HepG2 (cell line): ENCODE results near the gene MEGF6.

ENCODE experiments used
- ARID2 ChIP-seq: sonication (generic); formaldehyde crosslinking; IDR thresholded peaks from 2 replicates; pipeline ENCODE4 v1.8.1; 2022; ENCODE audit warnings: mild to moderate bottlenecking, missing genetic modification reagents, borderline replicate concordance
- HDAC2 ChIP-seq: sonication (generic); formaldehyde crosslinking; IDR thresholded peaks from 2 replicates; pipeline ENCODE4 v1.4.0; 2020; ENCODE audit warnings: missing genetic modification reagents
- NBN ChIP-seq: fragments of 450-650 bp; conservative IDR thresholded peaks from 2 replicates; pipeline ENCODE4 v1.6.1; 2017
- POLR2AphosphoS5 ChIP-seq: IDR thresholded peaks from 2 replicates; pipeline ENCODE4 v1.6.1; 2012; ENCODE audit warnings: low read depth, low read length
- TF ChIP-seq, protein P1 (sequence below): sonication (generic); formaldehyde crosslinking; IDR thresholded peaks from 2 replicates; pipeline ENCODE4 v1.9.0; 2021; ENCODE audit warnings: missing genetic modification reagents, borderline replicate concordance
- TF ChIP-seq, protein P2 (sequence below): sonication (generic); formaldehyde crosslinking; IDR thresholded peaks from 2 replicates; pipeline ENCODE4 v1.5.0; 2020; ENCODE audit warnings: mild to moderate bottlenecking, missing genetic modification reagents, moderate library complexity
- TF ChIP-seq, protein P3 (sequence below), 2 experiments: IDR thresholded peaks; 2 replicates each; pipeline ENCODE4 v1.6.1; 2011 to 2012; ENCODE audit warnings: low read length in 2 of 2, borderline replicate concordance in 1 of 2, low read depth in 1 of 2, mild to moderate bottlenecking in 1 of 2, moderate library complexity in 1 of 2

DNA sequence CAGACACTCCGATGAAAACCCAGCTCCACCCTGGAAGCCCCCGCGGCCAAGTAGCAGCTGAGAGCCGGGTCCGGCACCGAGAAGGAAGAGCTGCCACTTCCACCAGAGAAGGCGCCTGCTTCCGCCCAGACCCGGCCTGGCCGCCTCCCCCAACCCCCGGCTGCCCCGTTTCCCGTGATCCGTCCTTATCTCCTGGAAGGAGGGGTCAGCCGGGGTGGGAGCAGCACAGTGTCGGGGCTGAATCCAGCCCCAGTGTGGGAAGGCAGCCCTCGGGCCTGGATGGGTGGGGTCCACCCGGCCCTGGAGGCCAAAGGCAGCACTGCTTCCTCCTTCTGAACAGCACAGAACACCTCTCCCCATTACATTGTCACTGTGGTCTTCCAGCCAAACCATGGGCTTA is 69.4 kb downstream of the MEGF6 start:
- TF ChIP-seq, protein P1, sequence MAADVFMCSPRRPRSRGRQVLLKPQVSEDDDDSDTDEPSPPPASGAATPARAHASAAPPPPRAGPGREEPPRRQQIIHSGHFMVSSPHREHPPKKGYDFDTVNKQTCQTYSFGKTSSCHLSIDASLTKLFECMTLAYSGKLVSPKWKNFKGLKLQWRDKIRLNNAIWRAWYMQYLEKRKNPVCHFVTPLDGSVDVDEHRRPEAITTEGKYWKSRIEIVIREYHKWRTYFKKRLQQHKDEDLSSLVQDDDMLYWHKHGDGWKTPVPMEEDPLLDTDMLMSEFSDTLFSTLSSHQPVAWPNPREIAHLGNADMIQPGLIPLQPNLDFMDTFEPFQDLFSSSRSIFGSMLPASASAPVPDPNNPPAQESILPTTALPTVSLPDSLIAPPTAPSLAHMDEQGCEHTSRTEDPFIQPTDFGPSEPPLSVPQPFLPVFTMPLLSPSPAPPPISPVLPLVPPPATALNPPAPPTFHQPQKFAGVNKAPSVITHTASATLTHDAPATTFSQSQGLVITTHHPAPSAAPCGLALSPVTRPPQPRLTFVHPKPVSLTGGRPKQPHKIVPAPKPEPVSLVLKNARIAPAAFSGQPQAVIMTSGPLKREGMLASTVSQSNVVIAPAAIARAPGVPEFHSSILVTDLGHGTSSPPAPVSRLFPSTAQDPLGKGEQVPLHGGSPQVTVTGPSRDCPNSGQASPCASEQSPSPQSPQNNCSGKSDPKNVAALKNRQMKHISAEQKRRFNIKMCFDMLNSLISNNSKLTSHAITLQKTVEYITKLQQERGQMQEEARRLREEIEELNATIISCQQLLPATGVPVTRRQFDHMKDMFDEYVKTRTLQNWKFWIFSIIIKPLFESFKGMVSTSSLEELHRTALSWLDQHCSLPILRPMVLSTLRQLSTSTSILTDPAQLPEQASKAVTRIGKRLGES (CRISPR knock-in tag), result no peak
- TF ChIP-seq NBN (no peak), POLR2AphosphoS5 (no peak), ARID2 (CRISPR knock-in tag) (no peak), HDAC2 (CRISPR knock-in tag) (no peak)
- TF ChIP-seq, protein P2, sequence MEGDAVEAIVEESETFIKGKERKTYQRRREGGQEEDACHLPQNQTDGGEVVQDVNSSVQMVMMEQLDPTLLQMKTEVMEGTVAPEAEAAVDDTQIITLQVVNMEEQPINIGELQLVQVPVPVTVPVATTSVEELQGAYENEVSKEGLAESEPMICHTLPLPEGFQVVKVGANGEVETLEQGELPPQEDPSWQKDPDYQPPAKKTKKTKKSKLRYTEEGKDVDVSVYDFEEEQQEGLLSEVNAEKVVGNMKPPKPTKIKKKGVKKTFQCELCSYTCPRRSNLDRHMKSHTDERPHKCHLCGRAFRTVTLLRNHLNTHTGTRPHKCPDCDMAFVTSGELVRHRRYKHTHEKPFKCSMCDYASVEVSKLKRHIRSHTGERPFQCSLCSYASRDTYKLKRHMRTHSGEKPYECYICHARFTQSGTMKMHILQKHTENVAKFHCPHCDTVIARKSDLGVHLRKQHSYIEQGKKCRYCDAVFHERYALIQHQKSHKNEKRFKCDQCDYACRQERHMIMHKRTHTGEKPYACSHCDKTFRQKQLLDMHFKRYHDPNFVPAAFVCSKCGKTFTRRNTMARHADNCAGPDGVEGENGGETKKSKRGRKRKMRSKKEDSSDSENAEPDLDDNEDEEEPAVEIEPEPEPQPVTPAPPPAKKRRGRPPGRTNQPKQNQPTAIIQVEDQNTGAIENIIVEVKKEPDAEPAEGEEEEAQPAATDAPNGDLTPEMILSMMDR (CRISPR knock-in tag), result no peak
- TF ChIP-seq, protein P3, sequence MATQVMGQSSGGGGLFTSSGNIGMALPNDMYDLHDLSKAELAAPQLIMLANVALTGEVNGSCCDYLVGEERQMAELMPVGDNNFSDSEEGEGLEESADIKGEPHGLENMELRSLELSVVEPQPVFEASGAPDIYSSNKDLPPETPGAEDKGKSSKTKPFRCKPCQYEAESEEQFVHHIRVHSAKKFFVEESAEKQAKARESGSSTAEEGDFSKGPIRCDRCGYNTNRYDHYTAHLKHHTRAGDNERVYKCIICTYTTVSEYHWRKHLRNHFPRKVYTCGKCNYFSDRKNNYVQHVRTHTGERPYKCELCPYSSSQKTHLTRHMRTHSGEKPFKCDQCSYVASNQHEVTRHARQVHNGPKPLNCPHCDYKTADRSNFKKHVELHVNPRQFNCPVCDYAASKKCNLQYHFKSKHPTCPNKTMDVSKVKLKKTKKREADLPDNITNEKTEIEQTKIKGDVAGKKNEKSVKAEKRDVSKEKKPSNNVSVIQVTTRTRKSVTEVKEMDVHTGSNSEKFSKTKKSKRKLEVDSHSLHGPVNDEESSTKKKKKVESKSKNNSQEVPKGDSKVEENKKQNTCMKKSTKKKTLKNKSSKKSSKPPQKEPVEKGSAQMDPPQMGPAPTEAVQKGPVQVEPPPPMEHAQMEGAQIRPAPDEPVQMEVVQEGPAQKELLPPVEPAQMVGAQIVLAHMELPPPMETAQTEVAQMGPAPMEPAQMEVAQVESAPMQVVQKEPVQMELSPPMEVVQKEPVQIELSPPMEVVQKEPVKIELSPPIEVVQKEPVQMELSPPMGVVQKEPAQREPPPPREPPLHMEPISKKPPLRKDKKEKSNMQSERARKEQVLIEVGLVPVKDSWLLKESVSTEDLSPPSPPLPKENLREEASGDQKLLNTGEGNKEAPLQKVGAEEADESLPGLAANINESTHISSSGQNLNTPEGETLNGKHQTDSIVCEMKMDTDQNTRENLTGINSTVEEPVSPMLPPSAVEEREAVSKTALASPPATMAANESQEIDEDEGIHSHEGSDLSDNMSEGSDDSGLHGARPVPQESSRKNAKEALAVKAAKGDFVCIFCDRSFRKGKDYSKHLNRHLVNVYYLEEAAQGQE (IDR thresholded peaks at IDR 0.05; ENCODE audit: borderline replicate concordance in 1 of 2, low read depth in 1 of 2, low read length in 2 of 2), result no peak
